K562 (cell line): ENCODE measurements around the gene FHIT. TPM values are rescaled to one million over a fixed set of nuclear protein-coding genes. Genes with fewer than 3 reads are reported as not detected.

Experiments used
- BRCA1 ChIP-seq, 2 experiments: fragments of 450-650 bp in 1 of 2; sonication (generic) in 1 of 2; formaldehyde crosslinking in 1 of 2; IDR thresholded peaks; 2 replicates each; pipeline versions ENCODE4 v1.5.0 to v1.6.1; 2017 to 2020; ENCODE audit warnings: mild to moderate bottlenecking in 1 of 2, missing genetic modification reagents in 1 of 2
- SMARCC2 ChIP-seq: fragments of 450-650 bp; IDR thresholded peaks from 2 replicates; pipeline ENCODE4 v1.6.1; 2017; ENCODE audit warnings: antibody characterized with exemption, moderate library complexity, mild to moderate bottlenecking, low read depth
- polyA plus RNA-seq, 8 experiments: library from polyadenylated mRNA; depleted of rRNA in 4 of 8; stranded (reverse) in 5 of 8; unstranded in 3 of 8; fragments of >200 nt; fragmentation: Nextera tagmentation in 2 of 8; fragmentation: Illumina TruSeq in 1 of 8; extraction: Ambion mirVana in 2 of 8; extraction: Trizol in 1 of 8; gene quantifications; 2 replicates each; pipeline versions ENCODE4 v1.2.1 to v1.2.3, GENCODE V29; 2011 to 2014; ENCODE audit warnings: inconsistent platforms in 1 of 8, missing spikeins in 1 of 8
- total RNA-seq, 7 experiments: library from RNA; depleted of rRNA in 6 of 7; stranded (reverse); fragments of >200 nt in 6 of 7; fragmentation: Illumina TruSeq in 2 of 7; extraction: Trizol in 2 of 7; gene quantifications; 2 replicates each; pipeline versions ENCODE4 v1.2.1 to v1.2.3, GENCODE V29; 2011 to 2021; ENCODE audit warnings: low replicate concordance in 1 of 7
- TF ChIP-seq, protein P1 (sequence below): fragments of 200-800 bp; sonication (Bioruptor generic); IDR thresholded peaks from 2 replicates; pipeline ENCODE4 v1.6.1; 2016; ENCODE audit warnings: missing genetic modification characterization, missing compliant biosample characterization
- TF ChIP-seq, protein P2 (sequence below): fragments of 450-650 bp; IDR thresholded peaks from 2 replicates; pipeline ENCODE4 v1.6.1; 2016
- TF ChIP-seq, protein P3 (sequence below): fragments of 250-450 bp; sonication (Bioruptor Pico); IDR thresholded peaks from 2 replicates; pipeline ENCODE4 v1.5.0; 2021

The FHIT gene
- total and polyA plus RNA-seq, 9 of the 15 experiments (the other 6 are each of a cell fraction or from before 2014, with no cell fraction given) = 1.7 to 9.1 (median 4.3) TPM

DNA sequence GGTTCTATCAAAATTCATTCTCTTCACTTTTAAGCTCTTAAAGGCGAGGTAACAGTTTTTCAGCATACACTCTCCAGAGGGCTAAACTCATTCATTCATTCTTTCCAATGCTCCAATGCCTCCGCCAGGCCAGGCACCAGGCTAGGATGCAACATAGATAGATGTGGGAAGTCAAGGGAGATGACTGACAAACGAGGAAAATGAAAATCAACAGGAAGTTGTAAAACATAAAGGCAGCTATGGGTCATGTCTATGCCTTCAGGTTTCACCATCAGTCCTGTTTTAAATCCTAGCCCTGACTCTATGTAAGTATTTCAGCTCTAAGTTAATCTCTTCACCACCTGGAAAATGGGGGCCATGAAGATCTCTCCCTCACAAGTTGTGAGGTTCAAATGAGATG, 797.9 kb downstream of the FHIT start (continued):
- TF ChIP-seq, protein P1, sequence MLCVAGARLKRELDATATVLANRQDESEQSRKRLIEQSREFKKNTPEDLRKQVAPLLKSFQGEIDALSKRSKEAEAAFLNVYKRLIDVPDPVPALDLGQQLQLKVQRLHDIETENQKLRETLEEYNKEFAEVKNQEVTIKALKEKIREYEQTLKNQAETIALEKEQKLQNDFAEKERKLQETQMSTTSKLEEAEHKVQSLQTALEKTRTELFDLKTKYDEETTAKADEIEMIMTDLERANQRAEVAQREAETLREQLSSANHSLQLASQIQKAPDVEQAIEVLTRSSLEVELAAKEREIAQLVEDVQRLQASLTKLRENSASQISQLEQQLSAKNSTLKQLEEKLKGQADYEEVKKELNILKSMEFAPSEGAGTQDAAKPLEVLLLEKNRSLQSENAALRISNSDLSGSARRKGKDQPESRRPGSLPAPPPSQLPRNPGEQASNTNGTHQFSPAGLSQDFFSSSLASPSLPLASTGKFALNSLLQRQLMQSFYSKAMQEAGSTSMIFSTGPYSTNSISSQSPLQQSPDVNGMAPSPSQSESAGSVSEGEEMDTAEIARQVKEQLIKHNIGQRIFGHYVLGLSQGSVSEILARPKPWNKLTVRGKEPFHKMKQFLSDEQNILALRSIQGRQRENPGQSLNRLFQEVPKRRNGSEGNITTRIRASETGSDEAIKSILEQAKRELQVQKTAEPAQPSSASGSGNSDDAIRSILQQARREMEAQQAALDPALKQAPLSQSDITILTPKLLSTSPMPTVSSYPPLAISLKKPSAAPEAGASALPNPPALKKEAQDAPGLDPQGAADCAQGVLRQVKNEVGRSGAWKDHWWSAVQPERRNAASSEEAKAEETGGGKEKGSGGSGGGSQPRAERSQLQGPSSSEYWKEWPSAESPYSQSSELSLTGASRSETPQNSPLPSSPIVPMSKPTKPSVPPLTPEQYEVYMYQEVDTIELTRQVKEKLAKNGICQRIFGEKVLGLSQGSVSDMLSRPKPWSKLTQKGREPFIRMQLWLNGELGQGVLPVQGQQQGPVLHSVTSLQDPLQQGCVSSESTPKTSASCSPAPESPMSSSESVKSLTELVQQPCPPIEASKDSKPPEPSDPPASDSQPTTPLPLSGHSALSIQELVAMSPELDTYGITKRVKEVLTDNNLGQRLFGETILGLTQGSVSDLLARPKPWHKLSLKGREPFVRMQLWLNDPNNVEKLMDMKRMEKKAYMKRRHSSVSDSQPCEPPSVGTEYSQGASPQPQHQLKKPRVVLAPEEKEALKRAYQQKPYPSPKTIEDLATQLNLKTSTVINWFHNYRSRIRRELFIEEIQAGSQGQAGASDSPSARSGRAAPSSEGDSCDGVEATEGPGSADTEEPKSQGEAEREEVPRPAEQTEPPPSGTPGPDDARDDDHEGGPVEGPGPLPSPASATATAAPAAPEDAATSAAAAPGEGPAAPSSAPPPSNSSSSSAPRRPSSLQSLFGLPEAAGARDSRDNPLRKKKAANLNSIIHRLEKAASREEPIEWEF (CRISPR knock-in tag) = no peak
- TF ChIP-seq, protein P2, sequence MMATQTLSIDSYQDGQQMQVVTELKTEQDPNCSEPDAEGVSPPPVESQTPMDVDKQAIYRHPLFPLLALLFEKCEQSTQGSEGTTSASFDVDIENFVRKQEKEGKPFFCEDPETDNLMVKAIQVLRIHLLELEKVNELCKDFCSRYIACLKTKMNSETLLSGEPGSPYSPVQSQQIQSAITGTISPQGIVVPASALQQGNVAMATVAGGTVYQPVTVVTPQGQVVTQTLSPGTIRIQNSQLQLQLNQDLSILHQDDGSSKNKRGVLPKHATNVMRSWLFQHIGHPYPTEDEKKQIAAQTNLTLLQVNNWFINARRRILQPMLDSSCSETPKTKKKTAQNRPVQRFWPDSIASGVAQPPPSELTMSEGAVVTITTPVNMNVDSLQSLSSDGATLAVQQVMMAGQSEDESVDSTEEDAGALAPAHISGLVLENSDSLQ = no peak
- TF ChIP-seq BRCA1 (IDR thresholded peaks at IDR 0.05) (no peak), BRCA1 (CRISPR knock-in tag; IDR thresholded peaks at IDR 0.05) (no peak), SMARCC2 (no peak)
- TF ChIP-seq, protein P3, sequence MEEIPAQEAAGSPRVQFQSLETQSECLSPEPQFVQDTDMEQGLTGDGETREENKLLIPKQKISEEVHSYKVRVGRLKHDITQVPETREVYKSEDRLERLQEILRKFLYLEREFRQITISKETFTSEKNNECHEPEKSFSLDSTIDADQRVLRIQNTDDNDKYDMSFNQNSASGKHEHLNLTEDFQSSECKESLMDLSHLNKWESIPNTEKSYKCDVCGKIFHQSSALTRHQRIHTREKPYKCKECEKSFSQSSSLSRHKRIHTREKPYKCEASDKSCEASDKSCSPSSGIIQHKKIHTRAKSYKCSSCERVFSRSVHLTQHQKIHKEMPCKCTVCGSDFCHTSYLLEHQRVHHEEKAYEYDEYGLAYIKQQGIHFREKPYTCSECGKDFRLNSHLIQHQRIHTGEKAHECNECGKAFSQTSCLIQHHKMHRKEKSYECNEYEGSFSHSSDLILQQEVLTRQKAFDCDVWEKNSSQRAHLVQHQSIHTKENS (CRISPR knock-in tag) = no peak
- TF ChIP-seq, all 486 proteins: peak for 0
